ENCODE results near the gene HHIP. TPM values are rescaled to one million over a fixed set of nuclear protein-coding genes. Genes with fewer than 3 reads are reported as not detected.

Gene HHIP
- total RNA-seq, 1 donor from 2014 or later, result not detected

- Histone ChIP-seq H3F3A (ENCODE audit: low read depth) (peaks cover 16% of the 10 kb centered on the region), H3K9me3 (ENCODE audit: low read depth) (no peaks in the 10 kb centered on the region), H2AFZ (replicated peaks) (no peak overlapping the region), H3K4me3 (no peak overlapping the region), H3K4me2 (peak overlapping the region; percentile 41), H3K27me3 (peaks cover 71% of the 10 kb centered on the region), H3K79me2 (ENCODE audit: low read depth) (no peaks in the 10 kb centered on the region), H3K27ac (no peak overlapping the region), H3K9ac (no peak overlapping the region), H4K20me1 (ENCODE audit: low read depth) (peaks cover 12% of the 10 kb centered on the region), H3K4me1 (peaks cover 33% of the 10 kb centered on the region), H3K36me3 (no peaks in the 10 kb centered on the region)
- no peak overlapping the region for H3K4me3 Mint-ChIP-seq
- TF ChIP-seq CTCF (IDR thresholded peaks at IDR 0.05) (no peak), EZH2phosphoT487 (IDR thresholded peaks at IDR 0.05) (peak; percentile 98)
- H3K9me3 Mint-ChIP-seq, result no peaks in the 10 kb centered on the region
- no peak overlapping the region for H3K27ac Mint-ChIP-seq
- peak; percentile 78 for DNase-seq (ENCODE audit: low spot score)
- no peaks in the 10 kb centered on the region for H3K36me3 Mint-ChIP-seq
- H3K4me1 Mint-ChIP-seq, result peaks cover 40% of the 10 kb centered on the region
- peaks cover 13% of the 10 kb centered on the region for H3K27me3 Mint-ChIP-seq (ENCODE audit: insufficient read depth, low read depth)
Measured at GRCh38 chr4:144649646-144650045, 3.7 kb downstream of the HHIP start.

GRCh38 chr4:144650311-144651005, 4.5 kb downstream of the HHIP start:
- no peak for TF ChIP-seq EZH2 (IDR thresholded peaks at IDR 0.05)
- no peak for TF ChIP-seq EZH2phosphoT487 (IDR thresholded peaks at IDR 0.05)
- TF ChIP-seq CTCF (IDR thresholded peaks at IDR 0.05), result no peak
- Histone ChIP-seq H3K9ac (no peak overlapping the region), H3K79me2 (ENCODE audit: low read depth) (no peaks in the 10 kb centered on the region)

GRCh38 chr4:144653781-144654545, 8.0 kb downstream of the HHIP start:
- H3K9me3 ChIP-seq (ENCODE audit: low read depth), result no peaks in the 10 kb centered on the region
- no peak overlapping the region for H2AFZ ChIP-seq (replicated peaks)
- H3K9me3 Mint-ChIP-seq, result no peaks in the 10 kb centered on the region
- no peaks in the 10 kb centered on the region for H3K79me2 ChIP-seq (ENCODE audit: low read depth)
- H3K4me2 ChIP-seq, result no peak overlapping the region
- peaks cover 15% of the 10 kb centered on the region for H3K4me1 ChIP-seq
- no peak overlapping the region for H3K4me3 ChIP-seq
- no peak for TF ChIP-seq EZH2 (IDR thresholded peaks at IDR 0.05)
- TF ChIP-seq CTCF (IDR thresholded peaks at IDR 0.05), result no peak
- TF ChIP-seq EZH2phosphoT487 (IDR thresholded peaks at IDR 0.05), result no peak
- H3K4me1 Mint-ChIP-seq, result peaks cover 26% of the 10 kb centered on the region
- H3K36me3 ChIP-seq, result no peaks in the 10 kb centered on the region
- H3K4me3 Mint-ChIP-seq, result no peak overlapping the region
- no peaks in the 10 kb centered on the region for H3F3A ChIP-seq (ENCODE audit: low read depth)
- H4K20me1 ChIP-seq (ENCODE audit: low read depth), result no peaks in the 10 kb centered on the region
- no peaks in the 10 kb centered on the region for H3K27me3 Mint-ChIP-seq (ENCODE audit: insufficient read depth, low read depth)
- H3K36me3 Mint-ChIP-seq, result no peaks in the 10 kb centered on the region
- no peak for DNase-seq (ENCODE audit: low spot score)
- no peak overlapping the region for H3K9ac ChIP-seq
- H3K27ac Mint-ChIP-seq, result no peak overlapping the region
- H3K27me3 ChIP-seq, result peaks cover 28% of the 10 kb centered on the region
- no peak overlapping the region for H3K27ac ChIP-seq

More at GRCh38 chr4:144650311-144651005, 4.5 kb downstream of the HHIP start:
- Histone ChIP-seq H3K4me3 (no peak overlapping the region), H3K4me1 (peaks cover 33% of the 10 kb centered on the region), H3F3A (ENCODE audit: low read depth) (peaks cover 14% of the 10 kb centered on the region), H3K36me3 (no peaks in the 10 kb centered on the region), H3K9me3 (ENCODE audit: low read depth) (no peaks in the 10 kb centered on the region), H3K27me3 (peaks cover 63% of the 10 kb centered on the region), H4K20me1 (ENCODE audit: low read depth) (peaks cover 12% of the 10 kb centered on the region), H3K4me2 (peak overlapping the region; percentile 41), H3K27ac (no peak overlapping the region), H2AFZ (replicated peaks) (no peak overlapping the region)
- H3K27ac Mint-ChIP-seq, result no peak overlapping the region
- peaks cover 13% of the 10 kb centered on the region for H3K27me3 Mint-ChIP-seq (ENCODE audit: insufficient read depth, low read depth)
- H3K9me3 Mint-ChIP-seq, result no peaks in the 10 kb centered on the region
- no peak for DNase-seq (ENCODE audit: low spot score)
- H3K4me3 Mint-ChIP-seq, result no peak overlapping the region
- no peaks in the 10 kb centered on the region for H3K36me3 Mint-ChIP-seq
- peaks cover 39% of the 10 kb centered on the region for H3K4me1 Mint-ChIP-seq

Measured in neural progenitor cell (in vitro differentiated cells).